Measurements from ENCODE around the gene SLC30A1. TPM values are rescaled to one million over a fixed set of nuclear protein-coding genes. Genes with fewer than 3 reads are reported as not detected.

Gene SLC30A1
- total and polyA plus RNA-seq, 4 donors: 6.1 to 24.4 (median 12.4) TPM

DNA sequence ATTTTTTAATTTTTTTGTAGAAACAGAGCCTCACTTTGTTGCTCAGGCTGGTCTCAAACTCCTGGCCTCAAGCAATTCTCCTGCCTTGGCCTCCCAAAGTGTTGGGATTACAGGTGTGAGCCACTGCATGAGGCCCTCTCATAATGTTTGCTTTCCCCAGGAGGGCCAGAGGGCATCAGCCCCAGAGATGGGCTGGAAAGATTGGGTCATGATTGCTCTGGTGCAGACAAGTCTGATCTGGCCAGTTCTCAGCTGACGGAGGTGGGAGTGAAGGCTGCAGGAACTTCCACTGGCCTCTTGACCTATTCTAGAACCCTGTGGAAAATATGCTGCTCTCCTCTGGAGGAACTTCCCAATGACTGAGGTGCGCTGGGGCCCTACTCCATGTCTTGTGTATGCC is 43.6 kb downstream of the SLC30A1 start:
- H3K4me3 ChIP-seq (ENCODE audit: low read length in 2 of 2): no peak overlapping the region
- H3K27ac ChIP-seq (ENCODE audit: low read depth in 1 of 2, low read length in 2 of 2): no peak overlapping the region
- WGBS, 2 donors: 95 to 96% methylated on average over 2 of the region's 2 CpGs
- DNase-seq (no peak), ATAC-seq (ENCODE audit: low FRiP score) (no peak)
- no peaks in the 10 kb centered on the region for H3K36me3 ChIP-seq (ENCODE audit: control insufficient read depth in 1 of 2, insufficient read depth in 2 of 2, low read length in 1 of 2)
- intact Hi-C loops (cut with DNase I): no loop called here
- no peaks in the 10 kb centered on the region for H3K4me1 ChIP-seq (ENCODE audit: control insufficient read depth in 1 of 2, insufficient read depth in 2 of 2, low read length in 2 of 2)
- no peaks in the 10 kb centered on the region for H3K9me3 ChIP-seq (ENCODE audit: control insufficient read depth, low read length)
- H3K27me3 ChIP-seq (ENCODE audit: control insufficient read depth in 1 of 2, insufficient read depth in 2 of 2, low read length in 1 of 2): no peaks in the 10 kb centered on the region

DNA sequence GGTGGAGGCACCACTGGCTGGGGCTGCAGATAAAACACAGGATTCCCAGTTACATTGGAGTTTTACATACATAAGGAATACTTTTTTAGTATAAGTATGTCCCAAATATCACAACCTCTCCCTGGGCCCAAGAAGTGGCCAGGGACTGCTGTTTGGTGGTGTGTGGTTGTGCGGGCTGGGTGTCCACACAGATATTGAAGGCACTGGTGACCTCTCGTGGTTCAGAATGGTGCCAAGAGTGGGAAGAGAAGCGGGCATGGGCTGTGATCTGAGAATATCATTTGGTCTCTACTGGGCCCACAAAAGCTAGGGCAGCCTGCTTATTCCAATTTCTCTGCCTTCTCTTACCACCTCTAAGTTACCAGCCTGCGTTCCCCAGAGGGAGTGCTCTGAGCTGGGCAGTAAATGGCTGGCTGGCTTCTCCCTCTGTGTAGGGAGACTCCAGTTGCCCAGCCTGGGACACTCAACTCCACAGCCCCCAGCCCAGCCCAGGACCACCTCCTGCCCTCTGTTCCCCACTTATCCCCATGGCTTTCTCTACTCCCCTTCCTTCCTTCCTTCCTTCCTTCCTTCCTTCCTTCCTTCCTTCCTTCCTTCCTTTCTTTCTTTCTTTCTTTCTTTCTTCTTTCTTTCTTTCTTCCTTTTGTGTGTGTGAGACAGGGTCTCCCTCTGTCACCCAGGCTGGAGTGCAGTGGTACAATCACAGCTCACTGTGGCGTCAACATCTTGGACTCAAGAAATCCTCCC is 44.2 kb downstream of the SLC30A1 start:
- Histone ChIP-seq H3K36me3 (ENCODE audit: control insufficient read depth in 1 of 2, insufficient read depth in 2 of 2, low read length in 1 of 2) (no peaks in the 10 kb centered on the region), H3K4me1 (ENCODE audit: control insufficient read depth in 1 of 2, insufficient read depth in 2 of 2, low read length in 2 of 2) (no peaks in the 10 kb centered on the region), H3K27me3 (ENCODE audit: control insufficient read depth in 1 of 2, insufficient read depth in 2 of 2, low read length in 1 of 2) (no peaks in the 10 kb centered on the region), H3K4me3 (ENCODE audit: low read length in 2 of 2) (no peak overlapping the region), H3K27ac (ENCODE audit: low read depth in 1 of 2, low read length in 2 of 2) (no peak overlapping the region), H3K9me3 (ENCODE audit: control insufficient read depth, low read length) (no peaks in the 10 kb centered on the region)
- intact Hi-C loops (cut with DNase I): no loop called here
- WGBS, 2 donors: 88 to 95% methylated on average over 5 of the region's 5 CpGs
- ATAC-seq (ENCODE audit: low FRiP score): no peak
- DNase-seq: no peak

DNA sequence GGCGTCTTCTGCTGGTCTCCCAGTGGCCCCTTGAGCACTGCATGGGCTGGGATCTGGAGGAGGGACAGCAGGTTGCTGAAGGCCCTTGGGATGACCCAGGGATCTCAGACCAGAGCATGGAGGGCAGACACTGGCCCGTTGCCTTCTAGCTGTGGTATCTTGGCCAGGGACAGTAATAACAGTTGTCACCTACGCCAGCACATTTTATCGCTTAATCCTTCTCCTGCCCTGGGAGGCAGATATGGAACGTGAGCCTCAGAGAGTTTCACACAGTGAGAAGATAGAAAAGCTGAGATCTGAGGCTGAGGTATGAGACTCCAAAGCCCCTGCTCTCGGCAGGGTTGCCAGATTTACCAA is 46.9 kb downstream of the SLC30A1 start:
- intact Hi-C loops (cut with DNase I): no loop called here
- WGBS, 2 donors: 86 to 87% methylated on average over 6 of the region's 6 CpGs
- Histone ChIP-seq H3K4me1 (ENCODE audit: control insufficient read depth in 1 of 2, insufficient read depth in 2 of 2, low read length in 2 of 2) (no peaks in the 10 kb centered on the region), H3K4me3 (ENCODE audit: low read length in 2 of 2) (no peak overlapping the region), H3K27me3 (ENCODE audit: control insufficient read depth in 1 of 2, insufficient read depth in 2 of 2, low read length in 1 of 2) (no peaks in the 10 kb centered on the region), H3K27ac (ENCODE audit: low read depth in 1 of 2, low read length in 2 of 2) (no peak overlapping the region), H3K36me3 (ENCODE audit: control insufficient read depth in 1 of 2, insufficient read depth in 2 of 2, low read length in 1 of 2) (no peaks in the 10 kb centered on the region), H3K9me3 (ENCODE audit: control insufficient read depth, low read length) (no peaks in the 10 kb centered on the region)
- DNase-seq (no peak), ATAC-seq (ENCODE audit: low FRiP score) (no peak)

DNA sequence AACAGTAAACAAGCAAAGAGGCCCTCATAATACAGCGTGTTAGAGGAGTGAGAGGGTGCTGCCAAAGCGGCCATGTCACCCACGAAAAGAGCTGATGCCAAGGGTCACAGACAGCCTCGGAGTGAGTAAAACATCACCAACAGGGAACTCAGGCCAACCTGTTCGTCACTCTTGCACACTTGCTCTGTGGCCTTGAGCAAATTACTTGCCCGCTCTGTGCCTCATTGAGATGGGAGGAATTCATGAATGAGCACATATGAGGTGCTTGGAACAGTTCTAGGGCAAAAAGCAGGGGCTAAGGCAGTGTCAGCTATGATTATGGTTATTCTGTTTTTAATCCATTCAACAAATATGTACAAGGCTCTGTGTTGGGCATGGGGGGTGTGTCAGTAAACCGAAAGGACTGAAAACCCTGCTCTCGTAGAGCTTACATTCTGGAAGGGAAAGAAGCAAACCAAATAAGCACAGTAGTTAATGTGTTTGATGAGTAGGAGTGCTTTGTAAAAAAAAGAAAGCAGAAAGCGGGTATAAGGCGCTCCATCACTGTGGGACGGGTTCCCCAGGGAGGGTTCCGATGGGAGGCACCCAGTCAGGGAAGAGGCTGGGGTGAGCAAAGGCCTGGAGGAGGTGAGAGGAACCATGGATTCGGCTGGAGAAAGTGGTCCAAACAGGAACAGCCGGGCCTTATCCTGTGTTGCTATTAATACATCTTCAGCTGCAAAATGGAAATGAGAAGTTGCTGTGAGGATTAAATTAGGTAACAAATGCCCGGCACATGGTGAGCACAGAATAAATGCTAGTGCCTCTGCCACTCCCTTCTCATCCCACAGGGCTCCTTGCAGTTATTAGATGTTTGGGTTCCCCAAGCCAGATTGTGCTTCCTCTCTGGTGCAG is 47.5 kb downstream of the SLC30A1 start:
- intact Hi-C loops (cut with DNase I): no loop called here
- ATAC-seq (ENCODE audit: low FRiP score): no peak
- WGBS, 2 donors: 74 to 76% methylated on average over 15 of the region's 15 CpGs

DNA sequence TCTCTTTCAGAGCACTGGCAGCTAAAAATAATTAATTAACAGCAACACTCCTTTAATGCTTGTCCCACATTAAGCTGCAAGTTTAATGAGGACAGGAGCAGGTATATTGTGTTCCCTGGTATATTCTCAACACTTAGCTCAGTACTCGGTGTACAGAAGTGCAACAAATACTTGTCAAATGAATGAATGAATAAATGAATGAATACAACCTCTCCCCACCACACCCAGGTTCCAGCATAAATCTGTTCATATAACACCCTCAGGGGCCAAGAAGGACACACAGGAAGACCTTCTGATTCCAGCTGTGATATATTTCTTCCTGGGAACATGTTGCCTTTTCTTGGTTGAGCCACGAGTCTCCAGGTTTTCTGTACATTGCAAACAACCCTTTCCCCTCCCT is 48.9 kb downstream of the SLC30A1 start:
- Histone ChIP-seq H3K36me3 (ENCODE audit: control insufficient read depth in 1 of 2, insufficient read depth in 2 of 2, low read length in 1 of 2) (no peaks in the 10 kb centered on the region), H3K4me3 (ENCODE audit: low read length in 2 of 2) (no peak overlapping the region), H3K9me3 (ENCODE audit: control insufficient read depth, low read length) (no peaks in the 10 kb centered on the region), H3K27me3 (ENCODE audit: control insufficient read depth in 1 of 2, insufficient read depth in 2 of 2, low read length in 1 of 2) (no peaks in the 10 kb centered on the region), H3K4me1 (ENCODE audit: control insufficient read depth in 1 of 2, insufficient read depth in 2 of 2, low read length in 2 of 2) (no peaks in the 10 kb centered on the region), H3K27ac (ENCODE audit: low read depth in 1 of 2, low read length in 2 of 2) (no peak overlapping the region)
- 81 to 88% methylated on average over 2 of the region's 2 CpGs for WGBS, 2 donors
- DNase-seq (no peak), ATAC-seq (ENCODE audit: low FRiP score) (no peak)
- intact Hi-C loops (cut with DNase I): no loop called here

More for the DNA sequence above, 47.5 kb downstream of the SLC30A1 start:
- no peak for DNase-seq
- Histone ChIP-seq H3K4me3 (ENCODE audit: low read length in 2 of 2) (no peak overlapping the region), H3K27ac (ENCODE audit: low read depth in 1 of 2, low read length in 2 of 2) (no peak overlapping the region), H3K9me3 (ENCODE audit: control insufficient read depth, low read length) (no peaks in the 10 kb centered on the region), H3K36me3 (ENCODE audit: control insufficient read depth in 1 of 2, insufficient read depth in 2 of 2, low read length in 1 of 2) (no peaks in the 10 kb centered on the region), H3K4me1 (ENCODE audit: control insufficient read depth in 1 of 2, insufficient read depth in 2 of 2, low read length in 2 of 2) (no peaks in the 10 kb centered on the region), H3K27me3 (ENCODE audit: control insufficient read depth in 1 of 2, insufficient read depth in 2 of 2, low read length in 1 of 2) (no peaks in the 10 kb centered on the region)

DNA sequence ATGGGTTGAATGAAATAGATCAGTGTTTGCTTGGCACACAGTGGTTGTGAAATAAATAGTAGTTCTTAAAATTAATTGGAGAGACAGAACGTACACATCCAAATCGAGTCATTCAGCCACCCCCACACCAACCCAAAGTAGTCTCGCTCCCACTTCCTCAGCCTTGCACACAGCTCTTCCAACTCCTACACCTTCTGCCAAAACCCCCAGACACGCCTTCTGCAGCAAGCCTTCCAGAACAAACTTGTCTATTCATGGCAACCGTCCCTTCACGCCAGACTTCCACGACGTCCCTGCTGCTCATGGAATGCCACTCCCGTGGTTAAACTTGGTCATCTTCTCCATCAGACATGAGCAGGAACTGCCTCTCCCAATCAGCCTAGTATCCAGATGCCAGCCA is 49.5 kb downstream of the SLC30A1 start:
- ATAC-seq (ENCODE audit: low FRiP score): no peak

GRCh38 chr1:211529011-211529410 is 50.0 kb downstream of the SLC30A1 start:
- DNase-seq: no peak

More for the DNA sequence above, 49.5 kb downstream of the SLC30A1 start:
- no peaks in the 10 kb centered on the region for H3K9me3 ChIP-seq (ENCODE audit: control insufficient read depth, low read length)
- H3K4me3 ChIP-seq (ENCODE audit: low read length in 2 of 2): no peak overlapping the region
- no peaks in the 10 kb centered on the region for H3K4me1 ChIP-seq (ENCODE audit: control insufficient read depth in 1 of 2, insufficient read depth in 2 of 2, low read length in 2 of 2)
- WGBS, 2 donors: 5% methylated on average over 9 of the region's 9 CpGs
- H3K27me3 ChIP-seq (ENCODE audit: control insufficient read depth in 1 of 2, insufficient read depth in 2 of 2, low read length in 1 of 2): no peaks in the 10 kb centered on the region
- no peaks in the 10 kb centered on the region for H3K36me3 ChIP-seq (ENCODE audit: control insufficient read depth in 1 of 2, insufficient read depth in 2 of 2, low read length in 1 of 2)
- intact Hi-C loops (cut with DNase I): loop anchor here in 1 of 2 donors (2.0 kb wide), 1 partner anchor 19 kb away; no protein-coding TSS in a partner anchor
- DNase-seq: no peak
- H3K27ac ChIP-seq (ENCODE audit: low read depth in 1 of 2, low read length in 2 of 2): no peak overlapping the region

GRCh38 chr1:211527888-211528287 is 51.1 kb downstream of the SLC30A1 start:
- Histone ChIP-seq H3K4me1 (ENCODE audit: control insufficient read depth in 1 of 2, insufficient read depth in 2 of 2, low read length in 2 of 2) (no peaks in the 10 kb centered on the region), H3K27ac (ENCODE audit: low read depth in 1 of 2, low read length in 2 of 2) (no peak overlapping the region), H3K27me3 (ENCODE audit: control insufficient read depth in 1 of 2, insufficient read depth in 2 of 2, low read length in 1 of 2) (no peaks in the 10 kb centered on the region), H3K4me3 (ENCODE audit: low read length in 2 of 2) (no peak overlapping the region), H3K36me3 (ENCODE audit: control insufficient read depth in 1 of 2, insufficient read depth in 2 of 2, low read length in 1 of 2) (no peaks in the 10 kb centered on the region), H3K9me3 (ENCODE audit: control insufficient read depth, low read length) (no peaks in the 10 kb centered on the region)
- intact Hi-C loops (cut with DNase I): loop anchor here in 1 of 2 donors (2.0 kb wide), 1 partner anchor 21 kb away; no protein-coding TSS in a partner anchor
- WGBS, 2 donors: 32 to 39% methylated on average over 5 of the region's 5 CpGs
- DNase-seq: no peak
- no peak for ATAC-seq (ENCODE audit: low FRiP score)

More at GRCh38 chr1:211529011-211529410, 50.0 kb downstream of the SLC30A1 start:
- H3K9me3 ChIP-seq (ENCODE audit: control insufficient read depth, low read length): no peaks in the 10 kb centered on the region
- no peak overlapping the region for H3K27ac ChIP-seq (ENCODE audit: low read depth in 1 of 2, low read length in 2 of 2)
- H3K36me3 ChIP-seq (ENCODE audit: control insufficient read depth in 1 of 2, insufficient read depth in 2 of 2, low read length in 1 of 2): no peaks in the 10 kb centered on the region
- no peak overlapping the region for H3K4me3 ChIP-seq (ENCODE audit: low read length in 2 of 2)
- intact Hi-C loops (cut with DNase I): loop anchor here in 1 of 2 donors (2.0 kb wide), 1 partner anchor 20 kb away; no protein-coding TSS in a partner anchor
- WGBS, 2 donors: 94 to 97% methylated on average over 7 of the region's 7 CpGs
- no peaks in the 10 kb centered on the region for H3K4me1 ChIP-seq (ENCODE audit: control insufficient read depth in 1 of 2, insufficient read depth in 2 of 2, low read length in 2 of 2)
- ATAC-seq (ENCODE audit: low FRiP score): no peak
- H3K27me3 ChIP-seq (ENCODE audit: control insufficient read depth in 1 of 2, insufficient read depth in 2 of 2, low read length in 1 of 2): no peaks in the 10 kb centered on the region
